AG09309 (cell line): ENCODE data around the gene NTPCR.

Experiments used
- DNase-seq: peaks from one replicate; pipeline ENCODE4 v3.0.0-alpha.2; 2010; ENCODE audit warnings: low read depth
- H3K4me3 ChIP-seq: 2 replicates; pipeline ENCODE4 v1.5.1; 2011; ENCODE audit warnings: mild to moderate bottlenecking, low read depth, low read length, moderate library complexity; ENCODE audit not compliant: control insufficient read depth
- TF ChIP-seq, protein P1 (sequence below): IDR thresholded peaks from 2 replicates; pipeline ENCODE4 v1.5.1; 2011; ENCODE audit warnings: mild to moderate bottlenecking, low read depth, low read length, inconsistent platforms; ENCODE audit not compliant: insufficient read depth, control insufficient read depth; ENCODE audit errors: missing control alignments

The NTPCR gene, protein sequence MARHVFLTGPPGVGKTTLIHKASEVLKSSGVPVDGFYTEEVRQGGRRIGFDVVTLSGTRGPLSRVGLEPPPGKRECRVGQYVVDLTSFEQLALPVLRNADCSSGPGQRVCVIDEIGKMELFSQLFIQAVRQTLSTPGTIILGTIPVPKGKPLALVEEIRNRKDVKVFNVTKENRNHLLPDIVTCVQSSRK

DNA sequence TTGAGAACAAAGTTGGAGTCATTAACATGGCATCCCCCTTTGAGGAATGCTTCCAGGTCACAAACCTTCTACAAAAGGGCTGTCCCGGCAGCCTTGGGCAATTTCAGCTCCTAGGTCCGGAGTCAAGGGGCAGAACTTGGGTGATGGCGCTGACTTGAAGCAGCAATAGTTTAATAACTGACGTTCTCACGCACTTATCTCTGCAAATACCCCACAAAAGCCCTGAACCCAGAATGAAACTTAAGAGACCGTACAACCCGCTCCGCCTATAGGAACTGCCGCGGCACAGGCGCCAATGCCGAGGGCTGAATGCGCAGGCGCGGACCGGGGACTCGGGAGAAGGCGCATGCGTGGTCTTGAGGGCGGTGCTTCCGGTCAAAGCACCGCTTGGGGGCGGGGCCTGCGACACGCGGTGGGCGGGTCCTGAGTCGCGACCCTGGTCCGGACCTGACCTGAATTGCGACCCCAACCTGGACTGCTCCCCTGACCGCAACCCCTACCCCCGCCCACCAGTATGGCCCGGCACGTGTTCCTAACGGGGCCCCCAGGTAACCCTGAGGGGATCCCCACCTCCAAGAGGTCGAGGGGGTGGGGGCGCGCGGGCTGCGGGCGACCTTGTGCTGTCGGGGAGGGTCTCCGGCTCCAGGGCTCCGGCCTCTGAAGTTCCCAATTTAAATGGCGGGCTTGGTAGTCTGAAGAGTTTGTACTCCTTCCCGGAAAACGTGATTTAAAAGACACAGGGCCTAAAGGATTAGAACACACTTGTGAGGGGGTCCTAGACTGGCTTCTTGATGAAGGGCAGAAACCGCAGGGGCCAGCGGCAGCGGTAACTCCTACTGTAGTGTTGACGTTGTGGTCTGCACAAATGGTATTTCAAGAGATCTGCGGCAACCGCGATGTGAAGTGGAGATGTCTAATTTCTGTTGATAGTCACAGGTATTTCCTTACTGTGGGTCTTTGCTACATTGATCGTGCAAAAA lies at the start of gene NTPCR:
NTPCR (plus strand) TSS at position 415 of the 980 bp plus-strand sequence; CDS start at position 515, 100 bp downstream.
- peak; percentile 58 for DNase-seq
- H3K4me3 ChIP-seq: peak within 1 kb of the TSS; percentile 100
- TF ChIP-seq, protein P1, sequence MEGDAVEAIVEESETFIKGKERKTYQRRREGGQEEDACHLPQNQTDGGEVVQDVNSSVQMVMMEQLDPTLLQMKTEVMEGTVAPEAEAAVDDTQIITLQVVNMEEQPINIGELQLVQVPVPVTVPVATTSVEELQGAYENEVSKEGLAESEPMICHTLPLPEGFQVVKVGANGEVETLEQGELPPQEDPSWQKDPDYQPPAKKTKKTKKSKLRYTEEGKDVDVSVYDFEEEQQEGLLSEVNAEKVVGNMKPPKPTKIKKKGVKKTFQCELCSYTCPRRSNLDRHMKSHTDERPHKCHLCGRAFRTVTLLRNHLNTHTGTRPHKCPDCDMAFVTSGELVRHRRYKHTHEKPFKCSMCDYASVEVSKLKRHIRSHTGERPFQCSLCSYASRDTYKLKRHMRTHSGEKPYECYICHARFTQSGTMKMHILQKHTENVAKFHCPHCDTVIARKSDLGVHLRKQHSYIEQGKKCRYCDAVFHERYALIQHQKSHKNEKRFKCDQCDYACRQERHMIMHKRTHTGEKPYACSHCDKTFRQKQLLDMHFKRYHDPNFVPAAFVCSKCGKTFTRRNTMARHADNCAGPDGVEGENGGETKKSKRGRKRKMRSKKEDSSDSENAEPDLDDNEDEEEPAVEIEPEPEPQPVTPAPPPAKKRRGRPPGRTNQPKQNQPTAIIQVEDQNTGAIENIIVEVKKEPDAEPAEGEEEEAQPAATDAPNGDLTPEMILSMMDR: no peak

DNA sequence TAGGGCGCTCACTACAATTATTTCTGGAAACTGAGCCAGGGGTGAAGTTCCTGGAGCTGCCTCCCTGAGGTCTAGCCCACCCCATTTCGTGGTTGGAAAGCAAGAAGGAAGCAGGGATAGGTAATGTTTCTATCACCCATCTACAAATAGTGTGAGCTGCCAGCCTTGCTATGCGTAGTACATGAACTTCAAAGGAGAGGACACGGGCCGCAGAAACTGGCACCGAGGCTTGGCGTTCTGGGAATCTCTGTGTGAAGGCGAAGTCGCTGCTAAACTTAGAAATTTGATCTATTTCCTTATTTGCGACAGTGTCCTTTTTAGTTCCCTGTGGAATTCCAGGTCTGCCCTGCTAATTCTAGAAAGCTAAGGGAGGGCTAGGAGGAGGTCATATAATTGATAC lies 49.6 kb upstream of the NTPCR start:
- DNase-seq: no peak
- H3K4me3 ChIP-seq: no peak overlapping the region
- TF ChIP-seq, protein P1: no peak

DNA sequence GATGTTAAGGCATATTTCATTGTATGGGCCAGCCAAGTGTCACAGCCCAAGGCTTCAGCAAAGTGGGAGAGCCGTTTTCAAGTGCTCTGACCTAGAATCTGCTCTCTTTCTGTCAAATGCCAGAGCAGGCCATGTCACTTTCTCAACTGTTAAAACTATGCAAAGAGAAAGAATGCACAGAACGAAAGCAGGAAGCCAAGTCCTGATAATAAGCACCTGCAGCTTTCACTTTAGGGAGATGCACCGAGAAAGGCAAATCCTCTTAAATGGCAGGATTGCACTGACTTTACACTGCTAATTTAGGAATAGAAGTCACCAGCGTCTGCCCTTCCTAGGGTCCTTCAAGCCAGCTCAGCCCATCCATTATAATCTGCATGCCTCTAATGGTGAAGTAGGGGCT lies 49.2 kb upstream of the NTPCR start:
- TF ChIP-seq, protein P1: no peak
- no peak for DNase-seq
- H3K4me3 ChIP-seq: no peak overlapping the region

DNA sequence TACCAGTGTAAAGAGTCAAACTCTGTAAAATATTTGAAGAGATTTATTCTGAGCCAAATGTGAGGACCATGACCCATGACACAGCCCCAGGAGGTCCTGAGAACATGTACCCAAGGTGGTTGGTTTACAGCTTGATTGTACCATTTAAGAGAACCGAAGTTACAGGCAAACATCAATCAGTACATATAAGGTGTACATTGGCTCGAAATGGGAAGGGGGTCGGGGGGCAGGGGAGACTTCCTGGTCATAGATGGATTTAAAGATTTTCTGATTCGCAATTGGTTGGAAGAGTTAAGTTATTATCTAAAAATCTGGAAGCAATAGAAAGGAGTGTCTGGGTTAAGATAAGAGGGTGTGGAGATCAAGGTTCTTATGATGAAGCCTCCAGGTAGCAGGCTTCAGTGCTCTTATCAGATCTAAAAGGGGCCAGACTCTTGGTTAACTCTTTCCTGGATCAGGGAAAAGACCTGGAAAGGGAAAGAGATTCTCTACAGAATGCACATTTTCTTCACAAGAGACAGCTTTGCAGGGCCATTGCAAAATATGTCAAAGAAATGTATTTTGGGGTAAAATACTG lies 47.5 kb upstream of the NTPCR start:
- H3K4me3 ChIP-seq: no peak overlapping the region
- no peak for DNase-seq
- TF ChIP-seq, protein P1: no peak

DNA sequence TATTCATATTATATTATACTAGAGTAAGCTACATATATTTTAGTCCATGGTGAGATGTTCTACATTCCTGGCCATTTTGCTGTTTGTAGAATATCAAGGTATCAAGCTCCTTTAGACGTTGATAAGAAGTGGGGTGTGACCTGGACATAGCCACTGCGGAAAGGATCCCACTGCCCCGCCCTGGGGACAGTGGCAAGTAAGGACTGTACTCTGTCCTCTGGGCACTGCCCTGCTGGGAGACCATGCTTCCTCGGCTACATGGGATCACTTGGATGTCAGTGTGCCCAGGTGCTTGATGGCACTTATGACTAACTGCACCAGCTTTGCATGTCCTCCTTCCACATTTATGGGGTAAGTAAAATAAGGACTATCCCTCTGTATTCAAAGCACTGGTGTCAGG lies 46.3 kb upstream of the NTPCR start:
- no peak overlapping the region for H3K4me3 ChIP-seq
- no peak for DNase-seq
- TF ChIP-seq, protein P1: no peak

DNA sequence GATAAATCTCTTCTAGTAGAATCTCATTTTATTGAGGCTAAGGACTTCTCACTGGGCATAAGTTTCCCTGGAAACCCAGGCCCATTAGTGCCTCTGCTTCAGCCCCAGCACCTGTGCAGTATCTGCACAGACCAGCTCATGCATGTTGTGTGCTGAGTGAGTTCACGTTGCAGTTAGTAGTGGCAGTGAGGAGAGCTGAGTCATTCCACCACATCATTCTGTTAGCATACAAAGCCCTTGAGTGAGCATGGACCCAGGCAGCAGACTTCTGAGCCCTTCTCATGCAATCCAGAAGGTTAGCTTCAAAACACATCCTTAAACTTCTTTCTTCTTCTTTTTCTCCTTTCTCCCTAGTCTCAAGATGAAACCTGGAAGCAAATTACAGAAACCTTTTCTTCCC lies 45.8 kb upstream of the NTPCR start:
- peak; percentile 59 for DNase-seq
- no peak overlapping the region for H3K4me3 ChIP-seq
- TF ChIP-seq, protein P1: no peak
